Epithelial cell of proximal tubule (primary cell): ENCODE results near the gene CBX7. TPM values are rescaled to one million over a fixed set of nuclear protein-coding genes. Genes with fewer than 3 reads are reported as not detected.

ENCODE experiments used
- DNase-seq: peaks from one replicate; pipeline ENCODE4 v3.0.0-alpha.2; 2011; ENCODE audit warnings: low read depth
- H3K4me3 ChIP-seq: 2 replicates; pipeline ENCODE4 v1.5.1; 2011; ENCODE audit warnings: low read depth, mild to moderate bottlenecking, low read length
- total RNA-seq: library from RNA; depleted of rRNA; stranded (reverse); fragments of >200 nt; gene quantifications from 2 replicates; pipeline ENCODE4 v1.2.3, GENCODE V29; 2015
- TF ChIP-seq, protein P1 (sequence below): conservative IDR thresholded peaks from 2 replicates; pipeline ENCODE4 v1.5.1; 2012; ENCODE audit warnings: low read depth, mild to moderate bottlenecking, low read length

Gene CBX7
- 1.7 and 5.8 TPM in 2 replicates for total RNA-seq

DNA sequence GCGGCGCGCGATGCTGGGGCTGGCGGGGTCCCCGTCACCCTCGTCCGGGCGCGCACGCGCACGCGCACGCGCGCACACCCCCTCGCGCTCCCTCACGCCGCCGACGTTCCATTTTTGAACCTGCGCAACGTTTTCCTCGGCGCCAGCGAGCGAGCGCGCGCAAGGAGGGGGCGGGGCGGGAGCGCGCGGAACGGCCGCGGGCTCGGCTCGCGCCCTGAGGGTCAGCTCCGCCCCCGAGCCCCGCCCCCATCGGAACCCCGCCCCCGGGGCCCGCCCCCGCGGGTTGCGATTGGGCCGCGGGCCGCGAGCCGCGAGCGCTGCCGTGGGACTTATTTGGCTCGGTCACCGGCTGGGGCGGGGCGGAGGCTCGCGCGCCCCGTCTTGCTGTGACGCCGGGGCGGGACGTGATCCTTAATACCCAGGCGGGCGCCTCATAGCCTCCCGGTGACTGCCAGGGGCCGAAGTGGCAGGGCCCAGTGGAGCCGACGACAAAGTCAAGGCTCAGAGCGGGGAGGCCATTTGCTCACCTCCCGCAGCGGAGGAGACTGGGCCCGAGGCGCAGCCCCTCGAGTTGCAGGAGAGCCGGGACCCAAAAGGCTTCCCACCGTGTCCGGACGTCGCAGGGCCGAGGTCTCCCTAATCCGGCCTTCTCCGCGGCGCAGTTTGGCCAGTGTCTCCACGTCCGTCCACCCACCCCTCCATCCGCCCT is at the start of gene CBX7:
CBX7 (minus strand) TSS at position 170 of the 709 bp plus-strand sequence. CDS start 236 bp downstream, outside the sequence.
- TF ChIP-seq, protein P1, sequence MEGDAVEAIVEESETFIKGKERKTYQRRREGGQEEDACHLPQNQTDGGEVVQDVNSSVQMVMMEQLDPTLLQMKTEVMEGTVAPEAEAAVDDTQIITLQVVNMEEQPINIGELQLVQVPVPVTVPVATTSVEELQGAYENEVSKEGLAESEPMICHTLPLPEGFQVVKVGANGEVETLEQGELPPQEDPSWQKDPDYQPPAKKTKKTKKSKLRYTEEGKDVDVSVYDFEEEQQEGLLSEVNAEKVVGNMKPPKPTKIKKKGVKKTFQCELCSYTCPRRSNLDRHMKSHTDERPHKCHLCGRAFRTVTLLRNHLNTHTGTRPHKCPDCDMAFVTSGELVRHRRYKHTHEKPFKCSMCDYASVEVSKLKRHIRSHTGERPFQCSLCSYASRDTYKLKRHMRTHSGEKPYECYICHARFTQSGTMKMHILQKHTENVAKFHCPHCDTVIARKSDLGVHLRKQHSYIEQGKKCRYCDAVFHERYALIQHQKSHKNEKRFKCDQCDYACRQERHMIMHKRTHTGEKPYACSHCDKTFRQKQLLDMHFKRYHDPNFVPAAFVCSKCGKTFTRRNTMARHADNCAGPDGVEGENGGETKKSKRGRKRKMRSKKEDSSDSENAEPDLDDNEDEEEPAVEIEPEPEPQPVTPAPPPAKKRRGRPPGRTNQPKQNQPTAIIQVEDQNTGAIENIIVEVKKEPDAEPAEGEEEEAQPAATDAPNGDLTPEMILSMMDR: no peak
- DNase-seq: no peak

GRCh38 chr22:39197578-39197977 is 45.1 kb upstream of the CBX7 start:
- H3K4me3 ChIP-seq: no peak overlapping the region
- TF ChIP-seq, protein P1: no peak
- no peak for DNase-seq

More for the DNA sequence above, at the start of gene CBX7:
- peak within 1 kb of the TSS; percentile 68 for H3K4me3 ChIP-seq

DNA sequence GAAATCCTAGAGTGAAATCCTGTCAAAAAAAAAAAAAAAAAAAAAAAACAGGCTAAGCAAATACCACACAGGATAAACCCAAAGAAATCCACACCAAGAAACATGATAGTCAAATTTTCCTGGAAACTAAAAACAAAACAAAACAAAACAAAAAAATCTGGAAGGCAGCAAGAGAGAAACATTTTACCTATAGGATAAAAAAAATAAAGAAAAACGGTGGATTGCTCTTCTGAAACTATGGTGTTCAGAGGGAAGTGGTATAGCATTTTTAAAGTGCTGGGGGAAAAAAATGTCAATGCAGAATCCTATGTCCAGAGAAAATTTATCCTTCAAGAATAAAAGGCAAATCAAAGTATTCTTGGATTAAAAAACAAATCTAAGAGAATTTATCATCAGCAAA is 41.6 kb upstream of the CBX7 start:
- TF ChIP-seq, protein P1: no peak
- no peak overlapping the region for H3K4me3 ChIP-seq
- DNase-seq: no peak

DNA sequence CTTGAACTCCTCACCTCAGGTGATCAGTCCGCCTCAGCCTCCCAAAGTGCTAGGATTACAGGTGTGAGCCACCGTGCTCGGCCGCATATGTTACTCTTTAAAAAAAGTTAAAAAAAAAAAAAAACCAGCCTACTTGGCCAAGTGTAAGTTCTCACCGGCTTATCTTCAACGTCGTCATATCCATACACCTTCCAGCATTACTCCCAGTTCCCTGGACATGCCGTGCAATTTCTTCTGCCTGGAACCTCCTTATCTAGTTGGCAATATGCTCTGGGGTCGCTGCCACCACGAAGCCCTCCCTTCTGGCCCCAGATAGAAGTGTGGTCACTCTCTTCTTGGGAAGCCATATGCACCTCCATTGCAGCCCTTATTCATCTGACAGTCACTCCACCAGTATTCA is 36.3 kb upstream of the CBX7 start:
- DNase-seq: no peak

GRCh38 chr22:39185601-39186012 is 33.1 kb upstream of the CBX7 start:
- DNase-seq: no peak
- TF ChIP-seq, protein P1: no peak
- H3K4me3 ChIP-seq: no peak overlapping the region

More for the DNA sequence above, 36.3 kb upstream of the CBX7 start:
- H3K4me3 ChIP-seq: no peak overlapping the region
- TF ChIP-seq, protein P1: no peak

- peak overlapping the region; percentile 26 for H3K4me3 ChIP-seq
- no peak for DNase-seq
- TF ChIP-seq, protein P1: no peak
These were observed 32.4 kb upstream of the CBX7 start for GRCh38 chr22:39184586-39185577.
